ENCODE results near the gene SLC12A2. TPM values are rescaled to one million over a fixed set of nuclear protein-coding genes. Genes with fewer than 3 reads are reported as not detected.

Gene SLC12A2
- total and polyA plus RNA-seq, 9 of the 15 experiments (the other 6 are each of a cell fraction or from before 2014, with no cell fraction given), result 5.1 to 20.3 (median 12.6) TPM

GRCh38 chr5:128109766-128110165 is 26.2 kb downstream of the SLC12A2 start:
- Histone ChIP-seq H3K27me3 (ENCODE audit: control insufficient read depth in 2 of 2, insufficient read depth in 2 of 2, low read length in 2 of 2) (no peaks in the 10 kb centered on the region), H3K4me3 (no peak overlapping the region), H3K9ac (ENCODE audit: insufficient read depth in 1 of 2, low read depth in 2 of 2, low read length in 2 of 2) (no peak overlapping the region), H3K4me2 (ENCODE audit: insufficient read depth, low read length) (no peak overlapping the region), H3K4me1 (replicated peaks in 1 of 2; ENCODE audit: control insufficient read depth in 2 of 2, insufficient read depth in 2 of 2, low read length in 2 of 2) (no peaks in the 10 kb centered on the region), H3K9me1 (ENCODE audit: control insufficient read depth, insufficient read depth, low read length) (no peaks in the 10 kb centered on the region), H4K20me1 (replicated peaks; ENCODE audit: control insufficient read depth, insufficient read depth, low read length) (no peaks in the 10 kb centered on the region), H3K27ac (ENCODE audit: extremely low read depth, low read depth, low read length) (no peak overlapping the region), H2AFZ (ENCODE audit: low read depth, low read length) (no peak overlapping the region), H3K36me3 (ENCODE audit: control insufficient read depth, insufficient read depth, low read length) (peaks cover 19% of the 10 kb centered on the region; the same call in 2 of the 3 replicates), H3K9me3 (replicated peaks; ENCODE audit: control insufficient read depth, insufficient read depth, low read depth, low read length) (no peaks in the 10 kb centered on the region), H3K79me2 (ENCODE audit: control insufficient read depth, insufficient read depth, low read length) (0 out of 3 replicates have a peak, but pooled peaks cover 4% of the 10 kb centered on the region)
- intact Hi-C loops (cut with micrococcal nuclease) (no loop called here), in situ Hi-C loops (cut with MboI) (no loop called here)
- no TSS peak for BruUV-seq (replicated peaks)
- DNase-seq (ENCODE audit: extremely low read depth in 1 of 4, low spot score in 3 of 4) (no peak), FAIRE-seq (no peak), ATAC-seq (no peak)
- ChIA-PET CTCF (ENCODE audit: low intra/inter-chr PET ratio) (interaction anchor here (0.6 kb wide), 1 partner anchor 225 kb away, joined by 3 read pairs; no protein-coding TSS in a partner anchor), POLR2A (no interaction called here)
- 85% methylated on average over 1 of the region's 1 CpG for WGBS (ENCODE audit: insufficient coverage, low coverage, missing lambda C conversion rate)
- TF ChIP-seq TCFL5 (CRISPR knock-in tag; conservative IDR thresholded peaks at IDR 0.05) (no peak), ZNF24 (IDR thresholded peaks at IDR 0.05) (no peak), MYBL2 (IDR thresholded peaks at IDR 0.05; ENCODE audit: low read depth) (no peak), MYBL2 (CRISPR knock-in tag; IDR thresholded peaks at IDR 0.05; ENCODE audit: borderline replicate concordance) (no peak), ESRRA (IDR thresholded peaks at IDR 0.05; ENCODE audit: borderline replicate concordance, low read depth) (no peak), THRA (IDR thresholded peaks at IDR 0.05) (no peak), MLLT1 (IDR thresholded peaks at IDR 0.05) (no peak), HNRNPLL (IDR thresholded peaks at IDR 0.05; ENCODE audit: low read depth, low read length, poor library complexity, severe bottlenecking) (no peak), PYGO2 (tag; IDR thresholded peaks at IDR 0.05) (no peak), USF1 (CRISPR knock-in tag; IDR thresholded peaks at IDR 0.05) (no peak)
- TF ChIP-seq, protein P1, sequence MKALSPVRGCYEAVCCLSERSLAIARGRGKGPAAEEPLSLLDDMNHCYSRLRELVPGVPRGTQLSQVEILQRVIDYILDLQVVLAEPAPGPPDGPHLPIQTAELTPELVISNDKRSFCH (CRISPR knock-in tag; IDR thresholded peaks at IDR 0.05), result no peak
- TF ChIP-seq, protein P1 (tag; IDR thresholded peaks at IDR 0.05), result no peak
- TF ChIP-seq, protein P2, sequence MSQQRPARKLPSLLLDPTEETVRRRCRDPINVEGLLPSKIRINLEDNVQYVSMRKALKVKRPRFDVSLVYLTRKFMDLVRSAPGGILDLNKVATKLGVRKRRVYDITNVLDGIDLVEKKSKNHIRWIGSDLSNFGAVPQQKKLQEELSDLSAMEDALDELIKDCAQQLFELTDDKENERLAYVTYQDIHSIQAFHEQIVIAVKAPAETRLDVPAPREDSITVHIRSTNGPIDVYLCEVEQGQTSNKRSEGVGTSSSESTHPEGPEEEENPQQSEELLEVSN (IDR thresholded peaks at IDR 0.05; ENCODE audit: borderline replicate concordance in 1 of 2, extremely low read depth in 1 of 2, insufficient read depth in 1 of 2, insufficient read length in 1 of 2, low read depth in 1 of 2, low read length in 1 of 2, poor library complexity in 1 of 2, severe bottlenecking in 1 of 2), result no peak
- TF ChIP-seq, protein P3, sequence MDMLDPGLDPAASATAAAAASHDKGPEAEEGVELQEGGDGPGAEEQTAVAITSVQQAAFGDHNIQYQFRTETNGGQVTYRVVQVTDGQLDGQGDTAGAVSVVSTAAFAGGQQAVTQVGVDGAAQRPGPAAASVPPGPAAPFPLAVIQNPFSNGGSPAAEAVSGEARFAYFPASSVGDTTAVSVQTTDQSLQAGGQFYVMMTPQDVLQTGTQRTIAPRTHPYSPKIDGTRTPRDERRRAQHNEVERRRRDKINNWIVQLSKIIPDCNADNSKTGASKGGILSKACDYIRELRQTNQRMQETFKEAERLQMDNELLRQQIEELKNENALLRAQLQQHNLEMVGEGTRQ (CRISPR knock-in tag; IDR thresholded peaks at IDR 0.05), result no peak
